Activated CD4-positive, CD25-positive, alpha-beta regulatory T cell treated with anti-CD3 and anti-CD28 coated beads, Interleukin-2, amount 50 U/mL, for 16 hours (primary cell): ENCODE measurements around the gene BTG4.

Experiments used
- DNase-seq: peaks from one replicate; pipeline ENCODE4 v3.0.0-alpha.2; 2020; ENCODE audit warnings: low read depth, low spot score

Gene BTG4

GRCh38 chr11:111512296-111513239, at the start of gene BTG4:
TSS of gene BTG4 (minus strand) at chr11:111512386. CDS start at chr11:111498776, 13,610 bp downstream.
- DNase-seq = no peak

GRCh38 chr11:111561791-111562325, 49.7 kb upstream of the BTG4 start:
- no peak for DNase-seq

- DNase-seq = no peak
These were observed 49.1 kb upstream of the BTG4 start for GRCh38 chr11:111561306-111561705.

DNA sequence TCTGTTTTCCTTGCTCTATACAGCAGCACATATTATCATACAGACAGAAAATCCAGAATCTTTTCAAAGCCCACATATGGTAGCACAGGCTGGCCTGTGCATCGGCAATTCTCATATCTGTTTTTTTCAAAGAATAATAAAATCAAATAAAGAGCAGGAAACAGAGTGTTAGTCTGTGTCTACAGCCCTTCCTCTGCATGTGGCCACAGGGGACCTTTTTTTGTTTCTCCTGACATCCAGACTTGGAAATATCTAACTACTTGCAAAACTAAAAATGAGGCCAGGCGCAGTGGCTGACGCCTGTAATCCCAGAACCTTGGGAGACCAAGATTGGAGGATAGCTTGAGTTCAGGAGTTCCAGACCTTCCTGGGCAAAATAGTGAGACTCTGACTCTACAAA, 48.6 kb upstream of the BTG4 start:
- DNase-seq = no peak

- no peak for DNase-seq
These were observed 47.7 kb upstream of the BTG4 start for GRCh38 chr11:111559800-111560464.

DNA sequence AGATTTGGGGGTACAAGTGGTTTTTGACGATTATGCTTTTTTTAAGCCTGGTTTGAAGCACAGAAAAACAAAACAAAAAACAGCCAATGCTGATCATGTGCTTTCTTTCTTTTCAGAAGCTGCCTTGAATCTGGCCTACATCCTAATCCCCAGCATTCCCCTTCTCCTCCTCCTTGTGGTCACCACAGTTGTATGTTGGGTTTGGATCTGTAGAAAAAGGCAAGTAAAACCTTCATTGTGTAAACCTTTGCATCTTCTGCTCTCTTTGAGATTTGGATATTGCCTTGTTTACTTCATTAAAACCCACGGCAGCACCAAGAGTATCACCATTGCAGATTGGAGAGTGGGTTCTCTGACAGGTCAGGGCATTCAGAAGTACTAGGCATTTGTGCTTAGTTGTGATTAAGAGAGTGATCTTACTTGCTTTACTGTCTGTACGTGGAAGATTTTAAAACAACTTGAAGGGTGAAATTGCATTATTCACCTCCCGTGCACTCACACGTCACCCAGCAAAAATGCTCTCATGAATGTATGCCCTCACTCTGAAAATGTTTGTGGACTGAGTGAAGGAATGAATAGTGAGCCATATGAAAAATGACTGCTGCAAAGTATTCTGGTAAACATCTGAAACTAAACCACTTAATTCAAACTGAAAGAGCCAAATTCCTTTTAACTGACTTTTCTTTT, 45.4 kb upstream of the BTG4 start:
- DNase-seq = no peak

- DNase-seq = no peak
These were observed 43.1 kb upstream of the BTG4 start for GRCh38 chr11:111555255-111555654.

DNA sequence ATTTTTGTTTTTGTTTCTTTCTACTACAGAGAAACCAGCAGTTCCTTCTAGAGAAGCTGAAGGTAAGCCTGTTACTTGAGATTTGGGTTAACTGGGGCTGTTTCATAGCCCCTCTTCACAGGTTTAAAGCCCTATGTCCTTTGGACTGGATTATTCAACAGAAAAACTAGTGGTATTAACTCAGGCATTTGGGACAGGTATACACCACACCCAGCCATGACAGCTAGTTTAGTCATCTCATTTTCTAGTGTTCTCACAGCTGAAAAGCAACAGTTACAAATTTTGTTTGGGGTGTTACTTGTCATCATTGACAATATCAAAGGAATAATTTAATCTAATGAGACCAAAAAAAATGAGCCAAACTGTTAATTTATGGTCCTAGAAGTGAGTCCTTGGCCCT, 42.3 kb upstream of the BTG4 start:
- DNase-seq = no peak

DNA sequence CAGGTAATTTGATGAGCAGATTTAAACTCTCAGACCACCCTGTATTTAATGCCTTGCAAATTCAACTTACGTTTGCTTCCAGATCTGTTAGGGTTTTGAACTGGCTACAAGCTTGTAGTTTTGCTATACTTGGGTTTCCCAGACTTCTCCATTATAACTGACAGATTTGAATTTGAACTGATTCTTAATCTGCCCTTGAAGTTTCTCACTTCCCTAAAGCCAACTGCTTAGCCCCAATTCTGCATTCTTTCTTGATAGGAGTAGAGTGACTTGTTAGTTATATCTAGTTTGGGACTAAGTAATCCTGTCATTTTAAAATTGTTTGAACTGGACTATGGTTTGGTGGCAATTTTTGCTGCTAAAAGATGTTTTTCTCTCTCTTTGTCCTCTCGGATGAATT, 38.1 kb upstream of the BTG4 start:
- no peak for DNase-seq

- DNase-seq = no peak
These were observed 37.6 kb upstream of the BTG4 start for GRCh38 chr11:111549869-111550203.

- DNase-seq = no peak
These were observed 37.1 kb upstream of the BTG4 start for GRCh38 chr11:111549196-111549868.

GRCh38 chr11:111548525-111548924, 36.3 kb upstream of the BTG4 start:
- DNase-seq = no peak

DNA sequence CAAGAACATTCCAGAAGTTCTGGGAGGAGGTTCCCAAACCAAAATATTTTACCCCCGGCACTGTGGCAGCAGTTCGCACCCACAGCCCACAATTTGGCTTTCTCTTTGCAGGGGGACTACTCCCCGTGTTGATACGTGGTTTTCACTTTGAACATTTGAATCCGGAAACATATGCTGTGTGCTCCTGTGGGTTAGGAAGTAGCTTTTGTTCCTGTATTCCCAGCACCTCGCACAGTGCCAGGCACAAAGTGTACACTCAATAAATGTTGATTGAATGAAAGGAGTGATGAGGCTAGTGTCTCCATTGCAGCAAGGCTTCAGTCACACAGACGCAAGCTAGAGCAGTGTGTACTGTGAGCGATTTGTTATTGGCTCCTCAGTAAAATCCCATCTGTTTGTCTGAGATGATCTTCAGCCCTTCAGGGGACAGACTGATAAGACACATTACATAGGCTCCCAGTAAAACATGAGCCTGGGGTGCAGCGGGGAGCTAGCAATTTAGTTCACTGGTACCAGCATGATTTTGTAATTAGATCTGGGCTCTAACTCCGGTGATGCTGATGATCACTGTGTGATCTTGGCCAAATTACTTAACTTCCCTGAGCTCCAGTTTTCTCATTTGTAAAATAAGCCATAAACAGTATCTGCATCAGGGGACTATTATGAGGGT, 30.6 kb upstream of the BTG4 start:
- DNase-seq = no peak

DNA sequence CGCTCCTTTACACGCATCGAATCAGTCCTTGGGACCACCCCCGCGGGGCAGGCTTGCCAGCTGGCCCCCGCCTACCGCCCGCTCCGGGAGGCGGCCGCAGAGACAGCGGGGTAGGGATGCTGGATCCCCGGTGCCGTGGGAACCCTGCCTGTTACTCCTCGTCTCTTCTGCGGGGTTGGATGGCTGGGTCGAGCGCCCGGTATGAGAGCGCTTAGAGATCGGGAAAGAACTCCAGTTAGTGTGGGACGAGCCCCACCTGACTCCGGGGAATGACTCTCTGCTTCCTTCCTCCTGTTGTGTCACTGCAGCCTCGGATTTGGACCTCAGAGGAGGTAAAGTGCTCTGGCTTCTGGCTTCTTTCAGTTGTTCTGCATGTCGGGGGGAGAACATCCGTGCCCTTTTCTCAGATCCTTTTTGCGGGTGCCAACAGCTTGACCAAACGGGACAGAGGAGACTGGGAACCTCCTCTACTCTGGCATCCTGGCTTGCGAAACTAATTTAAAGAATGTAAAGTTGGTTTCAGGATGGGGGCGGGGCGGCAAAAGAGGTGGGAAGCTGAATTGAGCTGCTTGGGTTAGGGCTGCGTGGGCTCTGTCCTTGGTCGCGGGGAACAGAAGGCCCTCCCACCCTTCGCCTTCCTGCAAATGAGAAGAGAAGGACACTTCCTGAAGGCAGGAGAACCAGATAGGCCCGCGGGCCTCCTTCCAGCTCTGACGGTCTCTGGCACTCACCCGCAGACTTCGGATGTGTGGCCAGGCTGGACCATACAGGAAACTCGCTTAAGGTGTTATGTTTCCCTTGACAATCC, 29.3 kb upstream of the BTG4 start:
- no peak for DNase-seq

DNA sequence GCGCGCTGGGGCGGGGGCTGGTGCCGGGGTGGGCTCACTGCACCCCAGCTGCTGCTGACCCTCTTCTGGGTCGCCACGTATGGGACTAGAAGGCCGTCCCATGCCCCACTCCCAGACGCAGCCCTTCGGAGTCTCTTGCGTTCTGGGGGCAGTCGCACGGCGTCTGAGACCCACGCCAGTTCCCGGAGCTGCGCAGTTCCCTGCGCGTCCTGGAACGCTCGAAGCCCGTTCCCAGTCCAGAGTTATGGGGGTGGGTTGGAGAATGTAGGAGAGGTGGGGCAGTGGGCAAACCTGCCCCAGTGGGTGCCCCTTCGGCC, 28.7 kb upstream of the BTG4 start:
- no peak for DNase-seq

DNA sequence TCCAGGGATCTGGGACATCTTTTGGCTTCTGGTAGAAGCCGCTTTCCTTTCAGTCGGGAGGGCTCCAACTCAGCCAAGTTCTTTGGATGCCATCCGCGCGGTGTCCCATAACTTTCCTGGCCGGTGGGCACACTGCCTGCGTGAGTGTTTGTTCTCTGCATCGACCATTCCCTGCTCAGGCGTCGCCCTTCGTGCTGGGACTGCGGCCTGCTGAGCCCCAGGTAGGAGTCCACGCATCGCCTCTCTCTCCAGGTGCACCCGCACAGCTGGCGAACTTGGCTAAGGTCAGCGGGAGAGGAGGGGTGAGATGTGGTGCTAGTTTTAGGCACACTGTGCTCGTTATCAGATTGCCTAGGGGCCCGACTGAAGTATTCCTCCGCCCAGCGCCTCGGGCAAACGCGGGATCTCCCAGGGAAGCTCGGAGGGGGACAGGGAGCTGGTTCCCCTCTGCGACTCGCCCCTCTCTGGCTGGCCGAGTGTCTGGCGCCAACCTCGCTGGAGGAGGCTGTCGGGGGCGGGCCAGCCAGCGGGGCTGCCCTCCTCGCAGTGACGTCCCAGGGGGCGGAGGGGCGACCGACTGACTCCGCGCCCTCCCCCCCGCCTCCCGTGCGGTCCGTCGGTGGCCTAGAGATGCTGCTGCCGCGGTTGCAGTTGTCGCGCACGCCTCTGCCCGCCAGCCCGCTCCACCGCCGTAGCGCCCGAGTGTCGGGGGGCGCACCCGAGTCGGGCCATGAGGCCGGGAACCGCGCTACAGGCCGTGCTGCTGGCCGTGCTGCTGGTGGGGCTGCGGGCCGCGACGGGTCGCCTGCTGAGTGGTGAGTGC, 28.1 kb upstream of the BTG4 start, which contains the start of gene LAYN:
Gene LAYN (plus strand): TSS at position 607 of the 823 bp plus-strand sequence. CDS start 124 bp downstream, at position 731.
- DNase-seq = peak; percentile 21

DNA sequence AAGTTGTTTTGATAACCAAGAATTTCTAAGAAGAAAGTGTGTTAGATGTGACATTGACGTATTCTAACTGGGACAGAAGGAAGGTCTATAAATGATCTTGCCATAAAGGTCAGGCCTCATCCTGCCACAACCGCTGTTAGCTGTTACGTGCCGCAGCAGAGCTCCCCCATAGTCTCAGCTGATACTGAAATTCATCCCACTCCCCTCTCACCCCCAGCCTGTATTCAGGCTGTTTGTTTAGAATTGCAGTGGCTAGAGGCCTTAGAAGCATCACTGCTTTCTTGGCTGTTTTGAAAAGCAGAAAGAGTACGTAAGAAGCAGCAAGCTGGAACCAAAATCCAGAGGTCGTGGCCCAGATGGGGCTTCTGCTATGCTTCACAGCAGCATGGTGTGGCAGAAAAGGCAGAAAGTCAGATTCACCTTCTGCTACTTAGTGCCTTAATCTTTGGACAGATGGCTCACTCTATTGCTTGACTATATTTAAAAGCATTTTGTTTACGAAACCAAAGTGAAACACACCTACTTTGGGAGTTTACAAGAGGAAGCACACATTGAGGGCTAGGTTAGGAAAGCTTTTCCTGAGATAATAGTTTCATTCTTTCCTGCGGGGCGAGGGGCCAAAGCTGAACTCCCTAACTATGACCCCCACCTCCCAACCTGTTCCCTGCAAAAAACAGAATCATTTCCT, 27.4 kb upstream of the BTG4 start:
- no peak for DNase-seq

- DNase-seq = no peak
These were observed 26.4 kb upstream of the BTG4 start for GRCh38 chr11:111538407-111539114.
